HG02970 (cell line): ENCODE data around the gene NDC80.
"Not testable (repeated sequence)": the region's sequence is repeated elsewhere in the genome, so short reads cannot be mapped to it uniquely, and the experiment has no call there.

ENCODE experiments used
- ATAC-seq: cut with Tn5 transposase; IDR thresholded peaks from one replicate; pipeline ENCODE4 v1.9.1; 2021; ENCODE audit warnings: mild to moderate bottlenecking, moderate library complexity, moderate number of reproducible peaks; ENCODE audit not compliant: unreplicated experiment, low FRiP score

Gene NDC80

DNA sequence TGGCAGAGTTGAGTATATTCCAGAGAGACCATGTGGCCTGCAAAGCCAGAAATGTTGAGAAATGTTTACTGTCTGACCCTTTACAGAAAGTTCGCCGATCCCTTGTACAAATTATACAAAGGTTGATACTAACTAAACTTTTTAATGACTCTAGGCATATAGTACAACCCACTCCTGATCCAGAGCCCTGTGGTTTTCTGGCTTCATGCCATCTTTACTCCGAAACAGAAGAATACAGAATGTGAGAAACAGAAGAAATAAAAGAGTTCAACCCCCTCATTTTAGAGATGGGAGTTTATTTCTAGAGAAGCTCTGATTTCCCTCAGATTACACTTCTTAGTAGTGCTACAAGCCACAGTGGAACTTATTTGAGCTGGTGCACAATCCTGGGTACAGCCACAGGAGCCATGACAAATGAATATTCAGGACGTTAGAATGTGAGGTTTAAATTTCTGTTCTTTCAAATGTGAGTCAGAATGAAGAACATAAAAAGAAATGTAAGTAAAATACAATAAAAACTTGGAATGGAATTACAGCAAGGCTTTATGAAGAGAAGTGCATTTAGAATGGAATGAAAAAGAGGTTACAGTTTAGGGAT, 46.1 kb downstream of the NDC80 start:
- ATAC-seq = no peak

DNA sequence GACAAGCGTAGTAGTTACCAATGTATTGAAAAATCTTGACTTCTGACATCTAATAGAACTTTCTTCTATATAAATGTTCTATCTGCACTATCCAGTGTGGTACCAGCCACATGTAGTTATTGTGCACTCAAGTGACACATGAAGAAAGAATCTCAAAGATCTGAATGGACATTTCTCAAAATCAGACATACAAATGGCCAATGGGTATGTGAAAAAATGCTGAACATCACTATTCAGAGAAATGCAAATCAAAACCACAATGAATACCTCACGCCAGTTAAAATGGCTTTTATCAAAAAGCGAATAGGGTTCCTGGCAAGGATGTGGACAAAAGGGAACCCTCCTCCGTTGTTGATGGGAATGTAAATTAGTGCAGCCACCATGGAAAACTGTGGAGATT, 46.7 kb downstream of the NDC80 start:
- ATAC-seq = no peak

GRCh38 chr18:2625217-2625616, 53.9 kb downstream of the NDC80 start:
- no peak for ATAC-seq

DNA sequence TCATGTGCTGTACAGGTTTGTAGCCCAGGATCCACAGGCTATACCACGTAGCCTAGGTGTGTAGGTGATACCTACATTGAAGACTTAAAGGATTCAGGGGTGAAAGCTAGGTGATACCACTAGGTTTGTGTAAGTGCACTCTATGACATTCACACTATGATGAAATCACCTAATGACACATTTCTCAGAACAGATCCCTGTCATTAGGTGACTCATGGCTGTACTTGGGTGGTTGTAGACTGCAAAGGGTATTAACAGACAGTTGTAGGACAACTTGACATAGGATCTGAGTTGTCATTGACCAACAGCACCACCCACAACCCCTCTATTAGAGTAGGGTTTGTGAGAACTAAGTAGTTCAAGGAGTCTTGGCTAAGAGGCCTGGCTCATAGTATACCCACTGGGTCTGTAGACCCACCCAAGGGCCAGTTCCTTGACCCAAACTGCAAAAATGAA, 56.5 kb downstream of the NDC80 start:
- ATAC-seq = peak; percentile 84

DNA sequence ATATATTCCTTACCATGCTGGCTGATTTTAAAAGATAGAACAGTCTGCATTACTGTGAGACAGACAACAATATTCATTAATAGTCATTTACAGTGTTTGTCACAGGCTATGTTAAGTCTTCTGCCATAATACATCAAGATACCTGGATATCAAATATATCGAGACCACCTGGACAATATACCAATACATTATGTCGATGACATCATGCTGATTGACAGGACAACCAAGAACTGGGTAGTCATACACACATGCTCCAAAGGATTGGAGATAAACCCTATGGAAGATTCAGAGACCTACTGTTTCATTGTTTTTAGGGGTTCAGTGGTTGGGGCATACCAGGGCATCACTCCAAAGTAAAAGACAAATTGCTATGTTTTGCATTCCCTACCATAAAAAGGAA, 57.6 kb downstream of the NDC80 start:
- ATAC-seq = no peak

DNA sequence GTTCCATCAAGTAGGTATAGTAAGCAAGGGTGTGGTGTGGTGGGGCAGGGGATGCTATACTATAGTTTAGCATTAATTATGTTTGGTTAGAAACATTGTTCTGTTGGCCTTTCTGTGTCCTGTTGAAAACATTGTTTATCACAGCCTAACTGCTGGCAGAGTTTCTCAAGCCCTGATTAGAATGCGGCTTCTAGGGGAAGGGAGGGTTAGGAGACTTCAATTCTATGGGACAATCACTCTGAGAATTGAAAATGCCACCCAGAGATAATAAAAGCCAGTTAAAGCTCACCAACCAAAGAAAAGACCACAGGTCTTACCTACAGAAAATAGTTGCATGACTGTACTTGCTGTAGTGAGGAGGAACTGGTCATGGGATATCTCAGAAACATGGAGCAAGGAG, 64.2 kb downstream of the NDC80 start:
- no peak for ATAC-seq

DNA sequence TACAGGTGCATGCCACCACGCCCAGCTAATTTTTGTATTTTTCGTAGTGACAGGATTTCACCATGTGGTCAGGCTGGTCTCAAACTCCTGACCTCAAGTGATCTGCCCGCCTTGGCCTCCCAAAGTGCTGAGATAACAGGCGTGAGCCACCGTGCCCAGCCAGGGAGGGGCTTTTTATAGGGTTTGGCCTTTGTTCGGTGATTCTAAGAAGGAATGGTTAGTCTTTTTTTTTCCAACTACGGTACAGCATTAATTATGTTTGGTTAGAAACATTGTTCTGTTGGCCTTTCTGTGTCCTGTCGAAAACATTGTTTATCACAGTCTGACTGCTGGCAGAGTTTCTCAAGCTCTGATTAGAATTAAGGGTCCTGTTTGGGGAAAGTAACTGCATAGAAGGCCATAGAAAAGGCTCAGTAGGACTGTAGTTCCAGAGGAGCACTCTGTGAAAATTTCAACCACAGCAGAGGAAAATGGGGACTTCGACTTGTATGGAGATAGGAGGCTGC, 64.8 kb downstream of the NDC80 start:
- no peak for ATAC-seq

DNA sequence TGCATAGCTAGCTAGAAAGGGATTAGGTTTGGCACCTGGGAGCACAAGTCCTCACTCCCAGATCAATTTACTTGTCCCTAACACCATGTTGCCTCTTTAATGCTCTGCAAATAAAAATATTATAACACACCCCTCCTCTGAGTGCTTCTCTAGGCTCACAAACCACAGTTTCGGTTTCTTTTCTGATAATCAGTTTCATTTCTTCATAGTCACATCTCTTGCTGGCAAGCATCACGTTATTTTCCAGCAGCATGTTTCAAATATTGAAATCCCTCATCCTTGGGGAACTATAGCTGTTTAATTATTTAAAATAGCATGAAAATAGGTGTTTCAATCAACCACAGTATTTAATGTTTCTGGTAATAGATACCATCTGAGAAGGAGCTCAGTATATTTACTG, 70.3 kb downstream of the NDC80 start:
- ATAC-seq = peak; percentile 59

DNA sequence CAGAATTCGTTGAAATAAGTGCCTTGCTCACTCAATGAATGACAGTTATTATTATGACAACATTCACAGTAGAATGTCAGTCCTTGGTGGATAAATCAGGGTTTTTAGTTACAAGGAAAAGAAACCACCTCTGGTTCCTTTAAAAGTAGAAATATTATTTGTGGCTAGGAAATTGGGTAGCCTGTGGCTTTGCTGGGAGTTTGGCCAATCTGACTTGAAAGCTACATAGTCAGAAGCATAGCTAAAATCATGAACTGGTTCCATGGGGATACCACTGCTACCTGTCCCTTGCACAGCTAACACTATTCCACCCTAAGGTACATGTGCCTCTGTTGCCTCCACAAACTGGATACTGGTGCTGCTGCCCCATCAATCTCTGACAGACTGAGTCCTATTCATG, 71.4 kb downstream of the NDC80 start:
- no peak for ATAC-seq

GRCh38 chr18:2644535-2644934, 73.2 kb downstream of the NDC80 start:
- no peak for ATAC-seq

GRCh38 chr18:2651981-2652380, 80.6 kb downstream of the NDC80 start:
- ATAC-seq = no peak

DNA sequence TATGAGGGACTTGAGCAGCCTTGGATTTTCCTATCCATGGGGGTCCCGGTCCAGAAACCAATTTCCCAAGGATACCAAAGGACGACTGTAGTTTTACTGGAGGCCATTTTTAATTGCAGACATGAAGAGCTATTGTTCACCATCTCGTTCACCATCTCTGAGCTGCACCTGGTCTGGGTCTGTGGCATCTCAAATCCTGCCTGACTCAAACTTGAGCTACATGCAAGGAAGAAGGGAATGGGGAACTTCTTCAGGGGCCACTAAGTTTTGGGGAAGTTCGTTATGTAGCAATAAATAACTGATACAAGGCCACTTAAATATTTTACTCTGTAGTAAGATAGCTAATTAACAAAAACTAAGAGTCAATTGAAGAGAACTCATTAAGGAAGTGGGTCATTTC, 82.1 kb downstream of the NDC80 start:
- no peak for ATAC-seq

GRCh38 chr18:2654169-2654927, 83.0 kb downstream of the NDC80 start:
- ATAC-seq = no peak

DNA sequence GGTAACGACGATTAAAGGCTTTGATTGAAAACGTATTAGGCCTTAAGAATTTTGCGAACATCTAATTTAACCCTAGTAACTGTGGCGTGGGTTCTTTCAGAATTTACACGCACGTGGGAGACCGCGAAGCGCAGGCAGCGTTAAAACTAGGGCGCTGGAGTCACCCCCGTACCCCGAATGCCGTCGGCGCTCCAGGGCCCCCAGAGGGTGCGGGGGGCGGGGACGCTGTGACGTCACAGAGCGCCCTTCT, 83.5 kb downstream of the NDC80 start:
- ATAC-seq = peak; percentile 32

DNA sequence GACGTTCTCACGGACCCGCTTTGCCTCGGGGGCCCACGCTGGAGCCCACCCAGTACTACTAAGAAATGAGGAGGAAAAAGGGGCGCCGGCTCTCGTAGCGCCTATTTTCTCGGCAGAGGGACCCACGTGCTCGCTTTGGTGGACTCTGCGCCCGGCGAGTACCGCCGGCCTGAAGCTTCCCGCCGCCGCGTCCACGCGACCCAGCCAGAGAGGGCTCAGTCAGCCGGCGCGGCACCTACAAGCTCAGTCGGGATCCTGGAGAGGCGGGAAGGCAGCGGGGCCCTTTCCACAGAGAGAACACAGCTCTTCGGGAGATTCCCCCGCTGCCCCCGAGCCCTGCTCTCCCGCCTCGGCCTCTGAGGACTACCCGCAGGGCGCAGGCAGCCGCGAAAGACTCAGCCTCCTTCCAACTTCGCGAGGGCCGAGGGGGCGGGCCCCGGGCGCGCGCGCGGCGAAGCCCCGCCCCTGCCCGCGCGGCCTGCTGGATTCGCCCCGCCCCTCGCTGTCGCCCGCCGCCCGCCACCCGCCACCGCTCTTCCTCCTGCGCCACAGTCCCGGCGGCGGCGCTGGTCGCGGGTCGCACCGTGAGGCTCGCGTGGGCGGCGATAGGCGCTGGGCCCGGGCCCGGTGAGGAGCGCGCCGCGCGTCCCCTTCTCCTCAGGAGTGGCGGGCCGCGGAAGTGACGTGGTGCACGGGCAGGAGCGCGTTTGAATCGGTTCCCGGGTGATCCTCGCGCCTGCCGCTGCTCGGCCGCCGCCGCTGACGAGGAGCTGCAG, 84.0 kb downstream of the NDC80 start, which contains the start of gene SMCHD1:
Gene SMCHD1 (plus strand): TSS at position 549 of the 776 bp plus-strand sequence. CDS start 350 bp downstream, outside the sequence.
- peak; percentile 73 for ATAC-seq

DNA sequence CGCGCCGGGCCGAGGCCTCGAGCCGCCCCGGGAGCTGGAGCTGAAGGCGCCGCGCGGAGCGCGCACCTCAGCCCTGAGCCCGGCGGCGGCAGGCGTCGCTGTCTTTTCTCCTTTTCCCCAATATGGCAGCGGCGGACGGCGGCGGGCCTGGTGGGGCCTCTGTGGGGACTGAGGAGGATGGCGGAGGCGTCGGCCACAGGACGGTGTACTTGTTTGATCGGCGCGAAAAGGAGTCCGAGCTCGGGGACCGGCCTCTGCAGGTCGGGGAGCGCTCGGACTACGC, 84.5 kb downstream of the NDC80 start:
- no peak for ATAC-seq

GRCh38 chr18:2656237-2656980, 85.1 kb downstream of the NDC80 start:
- peak; percentile 5 for ATAC-seq

GRCh38 chr18:2656981-2657512, 85.7 kb downstream of the NDC80 start:
- ATAC-seq = no peak

- ATAC-seq = no peak
Measured at GRCh38 chr18:2657788-2658458, 86.6 kb downstream of the NDC80 start.

- not testable (repeated sequence) for ATAC-seq
Measured at GRCh38 chr18:2660849-2661248, 89.5 kb downstream of the NDC80 start.
